H9 (cell line): ENCODE data around the gene KIF12. TPM values are rescaled to one million over a fixed set of nuclear protein-coding genes. Genes with fewer than 3 reads are reported as not detected.

ENCODE experiments used
- DNase-seq: peaks from one replicate; pipeline ENCODE4 v3.0.0-alpha.2; 2017
- H2AFZ ChIP-seq: one replicate; pipeline ENCODE4 v1.6.1; 2013; ENCODE audit warnings: mild to moderate bottlenecking, low read length, control low read depth, moderate library complexity
- H2AK5ac ChIP-seq: 2 replicates; pipeline ENCODE4 v1.6.1; 2013; ENCODE audit warnings: low read length, control low read depth, mixed read lengths; ENCODE audit not compliant: insufficient read length
- H2BK120ac ChIP-seq: one replicate; pipeline ENCODE4 v1.6.1; 2013; ENCODE audit warnings: low read depth, mild to moderate bottlenecking, low read length, control low read depth, inconsistent platforms; ENCODE audit not compliant: poor library complexity, severe bottlenecking
- H2BK12ac ChIP-seq: 2 replicates; pipeline ENCODE4 v1.6.1; 2013; ENCODE audit warnings: low read length, control low read depth, mixed read lengths, low read depth; ENCODE audit not compliant: insufficient read length
- H2BK15ac ChIP-seq: 2 replicates; pipeline ENCODE4 v1.6.1; 2013; ENCODE audit warnings: low read depth, low read length, control low read depth
- H2BK20ac ChIP-seq: one replicate; pipeline ENCODE4 v1.6.1; 2013; ENCODE audit warnings: low read depth, mild to moderate bottlenecking, low read length, control low read depth, inconsistent platforms; ENCODE audit not compliant: poor library complexity, severe bottlenecking
- H2BK5ac ChIP-seq: 2 replicates; pipeline ENCODE4 v1.6.1; 2013; ENCODE audit warnings: low read length, control low read depth, mixed read lengths; ENCODE audit not compliant: insufficient read length
- H3K14ac ChIP-seq: 2 replicates; pipeline ENCODE4 v1.6.1; 2013; ENCODE audit warnings: low read length, control low read depth; ENCODE audit not compliant: insufficient read depth
- H3K18ac ChIP-seq: 2 replicates; pipeline ENCODE4 v1.6.1; 2013; ENCODE audit warnings: low read depth, mild to moderate bottlenecking, mixed read lengths, low read length, control low read depth; ENCODE audit not compliant: insufficient read length
- H3K23ac ChIP-seq: 2 replicates; pipeline ENCODE4 v1.6.1; 2013; ENCODE audit warnings: low read length, control low read depth, mixed read lengths, low read depth; ENCODE audit not compliant: insufficient read length
- H3K23me2 ChIP-seq: 2 replicates; pipeline ENCODE4 v1.6.1; 2013; ENCODE audit warnings: low read depth, mild to moderate bottlenecking, mixed read lengths, low read length, control low read depth; ENCODE audit not compliant: insufficient read length, poor library complexity, severe bottlenecking
- H3K27ac ChIP-seq: 2 replicates; pipeline ENCODE4 v1.5.1; 2013; ENCODE audit warnings: low read length, control low read depth, mixed read lengths, low read depth; ENCODE audit not compliant: insufficient read length
- H3K27me3 ChIP-seq: 2 replicates; pipeline ENCODE4 v1.6.1; 2013; ENCODE audit warnings: low read length, control low read depth, inconsistent platforms; ENCODE audit not compliant: insufficient read depth
- H3K4ac ChIP-seq: 2 replicates; pipeline ENCODE4 v1.6.1; 2013; ENCODE audit warnings: low read depth, mild to moderate bottlenecking, control low read depth, inconsistent platforms, low read length, moderate library complexity
- H3K4me1 ChIP-seq: 2 replicates; pipeline ENCODE4 v1.6.1; 2013; ENCODE audit warnings: low read length, control low read depth, inconsistent platforms; ENCODE audit not compliant: insufficient read depth
- H3K4me2 ChIP-seq: 2 replicates; pipeline ENCODE4 v1.6.1; 2013; ENCODE audit warnings: low read length, control low read depth, mixed read lengths; ENCODE audit not compliant: insufficient read length, insufficient read depth
- H3K56ac ChIP-seq: 2 replicates; pipeline ENCODE4 v1.6.1; 2013; ENCODE audit warnings: low read depth, mild to moderate bottlenecking, mixed read lengths, low read length, control low read depth; ENCODE audit not compliant: insufficient read length
- H3K79me1 ChIP-seq: 2 replicates; pipeline ENCODE4 v1.6.1; 2013; ENCODE audit warnings: low read depth, mild to moderate bottlenecking, moderate library complexity, low read length, control low read depth, inconsistent platforms; ENCODE audit not compliant: insufficient read depth, poor library complexity, severe bottlenecking
- H3K79me2 ChIP-seq: 2 replicates; pipeline ENCODE4 v1.6.1; 2013; ENCODE audit warnings: low read length, control low read depth, inconsistent platforms; ENCODE audit not compliant: insufficient read depth
- H3K9ac ChIP-seq: 2 replicates; pipeline ENCODE4 v1.6.1; 2013; ENCODE audit warnings: low read length, control low read depth, mixed read lengths; ENCODE audit not compliant: insufficient read length; ENCODE audit errors: extremely low read depth
- H3K9me3 ChIP-seq: one replicate; pipeline ENCODE4 v1.6.1; 2013; ENCODE audit warnings: low read depth, low read length, inconsistent platforms; ENCODE audit not compliant: control insufficient read depth
- H3T11ph ChIP-seq: one replicate; pipeline ENCODE4 v1.6.1; 2013; ENCODE audit warnings: mild to moderate bottlenecking, low read length, control low read depth, inconsistent platforms
- H4K20me1 ChIP-seq: one replicate; pipeline ENCODE4 v1.6.1; 2013; ENCODE audit not compliant: control insufficient read depth, insufficient read length, insufficient read depth
- H4K5ac ChIP-seq: 2 replicates; pipeline ENCODE4 v1.6.1; 2013; ENCODE audit warnings: low read depth, mild to moderate bottlenecking, mixed read lengths, low read length, control low read depth; ENCODE audit not compliant: insufficient read length
- H4K8ac ChIP-seq: replicated peaks from 2 replicates; pipeline ENCODE4 v1.6.1; 2013; ENCODE audit warnings: low read length, control low read depth, mixed read lengths, low read depth; ENCODE audit not compliant: insufficient read length
- H4K91ac ChIP-seq: 2 replicates; pipeline ENCODE4 v1.6.1; 2013; ENCODE audit warnings: low read depth, mild to moderate bottlenecking, moderate library complexity, mixed read lengths, low read length, control low read depth; ENCODE audit not compliant: insufficient read length
- H3K27ac Mint-ChIP-seq, 3 experiments: 2 replicates in 2 of 3; 3 replicates in 1 of 3; pipeline ENCODE4 v1.8.0; 2020 to 2021; ENCODE audit warnings: mixed read lengths in 3 of 3, mild to moderate bottlenecking in 1 of 3, moderate library complexity in 1 of 3
- H3K27me3 Mint-ChIP-seq: 2 replicates; pipeline ENCODE4 v1.8.0; 2021; ENCODE audit warnings: low read depth, mild to moderate bottlenecking, moderate library complexity, mixed read lengths
- H3K36me3 Mint-ChIP-seq, 3 experiments: 2 replicates in 2 of 3; 3 replicates in 1 of 3; pipeline ENCODE4 v1.8.0; 2020 to 2021; ENCODE audit warnings: low read depth in 3 of 3, mixed read lengths in 3 of 3; ENCODE audit not compliant: insufficient read depth in 1 of 3
- H3K4me1 Mint-ChIP-seq, 2 experiments: 2 replicates each; pipeline ENCODE4 v1.8.0; 2020; ENCODE audit warnings: mixed read lengths in 2 of 2
- H3K4me3 Mint-ChIP-seq, 2 experiments: 2 replicates in 1 of 2; 3 replicates in 1 of 2; pipeline ENCODE4 v1.8.0; 2020 to 2021; ENCODE audit warnings: mild to moderate bottlenecking in 2 of 2, mixed read lengths in 2 of 2, moderate library complexity in 1 of 2
- H3K9me3 Mint-ChIP-seq, 2 experiments: 2 replicates in 1 of 2; 3 replicates in 1 of 2; pipeline ENCODE4 v1.8.0; 2020; ENCODE audit warnings: mild to moderate bottlenecking in 2 of 2, mixed read lengths in 2 of 2, moderate library complexity in 1 of 2
- WGBS: extraction: QIAGEN DNeasy Blood & Tissue Kit; methylation state at CpG from one replicate; pipeline ENCODE4 v1.1.7; 2013; ENCODE audit warnings: missing lambda C conversion rate, low lambda C conversion rate, mixed read lengths; ENCODE audit not compliant: insufficient read length; ENCODE audit errors: extremely low coverage; 5-methylcytosine and 5-hydroxymethylcytosine counted together
- total RNA-seq: library from RNA; stranded (reverse); gene quantifications from 2 replicates; pipeline ENCODE4 v1.2.1, GENCODE V29; 2021
- TF ChIP-seq, protein P1 (sequence below): fragments of 200-600 bp; sonication (generic); conservative IDR thresholded peaks from 3 replicates; pipeline ENCODE4 v1.8.0; 2021; ENCODE audit warnings: antibody characterized with exemption, mild to moderate bottlenecking

Gene KIF12
- total RNA-seq, 1 experiment from 2014 or later: 3.3 TPM

DNA sequence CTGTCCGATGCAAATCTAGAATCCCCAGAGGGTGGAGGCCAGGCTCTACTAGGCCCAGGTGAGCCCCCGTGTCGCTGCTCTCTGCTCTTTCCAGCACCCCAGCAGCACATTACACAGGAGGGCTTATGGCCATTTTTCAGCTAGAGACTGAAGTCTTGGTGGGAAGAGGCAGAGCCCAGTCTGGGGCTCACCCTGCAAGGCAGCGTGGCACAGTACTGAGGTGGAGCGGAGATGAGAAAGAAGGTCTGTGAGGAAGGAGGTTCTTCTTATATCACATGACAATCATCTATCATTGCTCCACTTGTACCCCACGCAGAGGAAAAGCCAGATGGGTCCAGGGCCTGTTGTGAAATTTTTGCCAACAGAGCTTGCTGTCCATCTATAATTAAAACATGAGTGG is 10.0 kb upstream of the KIF12 start:
- WGBS: no CpG with 5 or more reads among the region's 6 CpGs
- no peak overlapping the region for H2AFZ ChIP-seq

More for the DNA sequence above, 10.0 kb upstream of the KIF12 start:
- Histone ChIP-seq H3K23me2 (no peaks in the 10 kb centered on the region), H4K5ac (no peak overlapping the region), H3K79me1 (no peaks in the 10 kb centered on the region), H3K9me3 (no peaks in the 10 kb centered on the region), H3K9ac (no peak overlapping the region), H3K27me3 (no peaks in the 10 kb centered on the region; the same call in 1 of the 2 replicates), H3K14ac (no peak overlapping the region), H3K79me2 (no peaks in the 10 kb centered on the region), H3K56ac (no peak overlapping the region), H3K27ac (no peak overlapping the region), H2BK12ac (no peak overlapping the region), H4K91ac (no peak overlapping the region), H2BK5ac (no peak overlapping the region), H3K4me2 (no peak overlapping the region), H3K4ac (no peak overlapping the region), H4K8ac (no peak overlapping the region), H4K20me1 (no peaks in the 10 kb centered on the region), H3K23ac (no peak overlapping the region), H2BK20ac (no peak overlapping the region), H2BK15ac (no peak overlapping the region), H3T11ph (no peak overlapping the region), H3K18ac (no peak overlapping the region), H2BK120ac (no peak overlapping the region), H2AK5ac (no peak overlapping the region), H3K4me1 (no peaks in the 10 kb centered on the region)
- no peak for DNase-seq
- TF ChIP-seq, protein P1, sequence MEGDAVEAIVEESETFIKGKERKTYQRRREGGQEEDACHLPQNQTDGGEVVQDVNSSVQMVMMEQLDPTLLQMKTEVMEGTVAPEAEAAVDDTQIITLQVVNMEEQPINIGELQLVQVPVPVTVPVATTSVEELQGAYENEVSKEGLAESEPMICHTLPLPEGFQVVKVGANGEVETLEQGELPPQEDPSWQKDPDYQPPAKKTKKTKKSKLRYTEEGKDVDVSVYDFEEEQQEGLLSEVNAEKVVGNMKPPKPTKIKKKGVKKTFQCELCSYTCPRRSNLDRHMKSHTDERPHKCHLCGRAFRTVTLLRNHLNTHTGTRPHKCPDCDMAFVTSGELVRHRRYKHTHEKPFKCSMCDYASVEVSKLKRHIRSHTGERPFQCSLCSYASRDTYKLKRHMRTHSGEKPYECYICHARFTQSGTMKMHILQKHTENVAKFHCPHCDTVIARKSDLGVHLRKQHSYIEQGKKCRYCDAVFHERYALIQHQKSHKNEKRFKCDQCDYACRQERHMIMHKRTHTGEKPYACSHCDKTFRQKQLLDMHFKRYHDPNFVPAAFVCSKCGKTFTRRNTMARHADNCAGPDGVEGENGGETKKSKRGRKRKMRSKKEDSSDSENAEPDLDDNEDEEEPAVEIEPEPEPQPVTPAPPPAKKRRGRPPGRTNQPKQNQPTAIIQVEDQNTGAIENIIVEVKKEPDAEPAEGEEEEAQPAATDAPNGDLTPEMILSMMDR: no peak
- no peaks in the 10 kb centered on the region for H3K9me3 Mint-ChIP-seq
- H3K27me3 Mint-ChIP-seq: peaks cover 83% of the 10 kb centered on the region
- H3K27ac Mint-ChIP-seq: no peak overlapping the region; a peak in 1 of 7 replicates
- no peaks in the 10 kb centered on the region for H3K36me3 Mint-ChIP-seq
- H3K4me1 Mint-ChIP-seq: peaks cover 10 to 14% of the 10 kb centered on the region in 2 experiments
- H3K4me3 Mint-ChIP-seq: no peak overlapping the region; a peak in 1 of 5 replicates
